Loucy (cell line): ENCODE data around the gene KDM7A.

Source experiments
- H2AFZ ChIP-seq: fragments of 200-600 bp; sonication (generic); 2 replicates; pipeline ENCODE4 v1.6.0; 2016; ENCODE audit warnings: antibody characterized with exemption, mild to moderate bottlenecking, low read length, moderate library complexity
- H3F3A ChIP-seq: fragments of 200-600 bp; 2 replicates; pipeline ENCODE4 v1.6.0; 2016; ENCODE audit warnings: antibody characterized with exemption, low read depth, mild to moderate bottlenecking
- H3K27me3 ChIP-seq: fragments of 200-600 bp; sonication (generic); 2 replicates; pipeline ENCODE4 v1.6.1; 2014; ENCODE audit warnings: low read length, mild to moderate bottlenecking; ENCODE audit not compliant: insufficient read depth, poor library complexity, severe bottlenecking
- H3K36me3 ChIP-seq: fragments of 200-600 bp; sonication (generic); 2 replicates; pipeline ENCODE4 v1.6.1; 2016; ENCODE audit warnings: low read length; ENCODE audit not compliant: insufficient read depth
- H3K4me1 ChIP-seq: fragments of 200-600 bp; sonication (generic); 2 replicates; pipeline ENCODE4 v1.5.1; 2014; ENCODE audit warnings: low read length, mild to moderate bottlenecking; ENCODE audit not compliant: insufficient read depth, poor library complexity, severe bottlenecking
- H3K4me2 ChIP-seq: fragments of 200-600 bp; sonication (generic); 2 replicates; pipeline ENCODE4 v1.6.0; 2014; ENCODE audit warnings: antibody characterized with exemption, low read length, low read depth, mild to moderate bottlenecking; ENCODE audit not compliant: poor library complexity, severe bottlenecking
- H3K4me3 ChIP-seq: fragments of 200-600 bp; sonication (generic); 2 replicates; pipeline ENCODE4 v1.5.1; 2014; ENCODE audit warnings: low read length, mild to moderate bottlenecking, mixed read lengths; ENCODE audit not compliant: poor library complexity, severe bottlenecking
- H3K79me2 ChIP-seq: fragments of 200-600 bp; sonication (generic); 2 replicates; pipeline ENCODE4 v1.6.1; 2014; ENCODE audit warnings: low read length; ENCODE audit not compliant: insufficient read depth
- H3K9ac ChIP-seq: fragments of 200-600 bp; sonication (generic); 2 replicates; pipeline ENCODE4 v1.6.0; 2014; ENCODE audit warnings: mild to moderate bottlenecking, low read depth, low read length, moderate library complexity; ENCODE audit not compliant: poor library complexity, severe bottlenecking
- H3K9me2 ChIP-seq: fragments of 200-600 bp; sonication (generic); replicated peaks from 2 replicates; pipeline ENCODE4 v1.6.1; 2016; ENCODE audit warnings: low read depth, low read length, mixed read lengths
- H3K9me3 ChIP-seq: fragments of 200-600 bp; sonication (generic); 2 replicates; pipeline ENCODE4 v1.6.1; 2014; ENCODE audit warnings: mild to moderate bottlenecking, antibody characterized with exemption, low read length, low read depth; ENCODE audit not compliant: insufficient read depth
- H4K20me1 ChIP-seq: fragments of 200-600 bp; sonication (generic); 2 replicates; pipeline ENCODE4 v1.6.0; 2014; ENCODE audit warnings: antibody characterized with exemption, low read length, mild to moderate bottlenecking; ENCODE audit not compliant: insufficient read depth, poor library complexity, severe bottlenecking
- CTCF ChIP-seq: fragments of 200-600 bp; sonication (generic); conservative IDR thresholded peaks from 2 replicates; pipeline ENCODE4 v1.5.1; 2014; ENCODE audit warnings: mild to moderate bottlenecking, antibody characterized with exemption, low read length
- EZH2phosphoT487 ChIP-seq: fragments of 200-600 bp; IDR thresholded peaks from 2 replicates; pipeline ENCODE4 v1.6.1; 2018; ENCODE audit warnings: antibody characterized with exemption, mild to moderate bottlenecking, moderate library complexity, borderline replicate concordance

The KDM7A gene

GRCh38 chr7:140074780-140075179 is 102.0 kb downstream of the KDM7A start:
- Histone ChIP-seq H3K9me2 (no peaks in the 10 kb centered on the region), H4K20me1 (no peaks in the 10 kb centered on the region), H3K4me3 (no peak overlapping the region), H3F3A (no peaks in the 10 kb centered on the region), H2AFZ (no peak overlapping the region), H3K9me3 (no peaks in the 10 kb centered on the region), H3K4me1 (peaks cover 7% of the 10 kb centered on the region), H3K36me3 (no peaks in the 10 kb centered on the region), H3K79me2 (no peaks in the 10 kb centered on the region), H3K4me2 (no peak overlapping the region), H3K27me3 (no peaks in the 10 kb centered on the region), H3K9ac (no peak overlapping the region)
- TF ChIP-seq EZH2phosphoT487 (no peak), CTCF (no peak)

DNA sequence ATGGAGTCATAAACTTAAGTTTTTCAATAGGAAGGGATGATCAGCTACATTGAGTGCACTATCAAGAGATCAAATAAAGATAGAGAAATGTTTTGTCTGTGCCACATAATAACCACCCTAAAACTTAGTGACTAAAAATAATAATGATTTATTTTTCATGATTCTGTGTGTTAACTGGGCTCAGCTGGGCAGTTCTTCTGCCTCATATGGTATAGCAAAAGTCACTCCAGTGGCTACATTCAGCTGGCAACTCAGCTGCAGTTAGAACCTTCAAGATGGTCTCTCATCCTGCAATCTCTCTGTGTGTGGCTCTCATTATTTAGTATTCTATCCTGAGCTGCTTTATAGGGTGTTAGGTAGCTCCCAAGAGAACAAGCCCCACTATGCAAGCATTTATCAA is 106.2 kb downstream of the KDM7A start:
- Histone ChIP-seq H3F3A (no peaks in the 10 kb centered on the region), H3K9me2 (no peaks in the 10 kb centered on the region), H3K27me3 (no peaks in the 10 kb centered on the region), H3K79me2 (no peaks in the 10 kb centered on the region), H3K9ac (no peak overlapping the region), H4K20me1 (no peaks in the 10 kb centered on the region), H3K4me3 (no peak overlapping the region), H3K36me3 (no peaks in the 10 kb centered on the region), H2AFZ (0 out of 2 replicates have a peak overlapping the region, but pooled peaks have one; percentile 31), H3K4me2 (no peak overlapping the region), H3K9me3 (peaks cover 17% of the 10 kb centered on the region), H3K4me1 (peaks cover 13% of the 10 kb centered on the region)
- no peak for TF ChIP-seq CTCF
- no peak for TF ChIP-seq EZH2phosphoT487

DNA sequence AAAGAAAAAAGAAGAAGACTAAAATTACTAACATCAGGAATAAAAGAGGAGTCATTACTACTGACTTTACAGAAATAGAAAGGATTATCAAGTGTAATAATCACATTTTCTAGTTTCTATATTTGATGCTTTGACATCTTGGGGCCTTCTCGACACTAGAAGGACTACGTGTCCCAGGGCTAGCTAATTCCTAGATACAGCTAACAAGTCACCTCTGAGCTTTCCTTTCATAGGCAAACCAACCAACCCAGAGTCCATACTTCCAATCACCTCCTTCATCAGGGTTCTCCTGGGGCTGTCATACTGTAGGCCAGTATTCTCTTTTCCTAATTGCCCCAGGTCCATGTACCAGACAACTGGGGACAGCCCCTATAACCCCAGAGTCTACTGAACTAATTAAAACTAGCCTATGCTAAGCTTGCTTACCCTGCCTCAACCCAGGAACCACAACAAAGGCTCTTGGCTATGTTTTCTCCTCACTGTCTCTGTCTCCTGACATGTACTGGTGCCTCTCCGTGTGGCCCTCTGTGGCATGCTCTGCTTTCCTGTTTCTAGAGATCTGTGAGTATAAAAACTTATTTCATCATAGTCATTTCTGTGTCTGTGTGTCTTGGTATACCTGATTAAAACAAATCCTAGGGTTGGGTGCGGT is 107.4 kb downstream of the KDM7A start:
- Histone ChIP-seq H3F3A (no peaks in the 10 kb centered on the region), H3K4me2 (peak overlapping the region; percentile 33), H3K36me3 (no peaks in the 10 kb centered on the region), H2AFZ (no peak overlapping the region), H3K9me3 (peaks cover 17% of the 10 kb centered on the region), H3K27me3 (no peaks in the 10 kb centered on the region), H3K4me1 (peaks cover 13% of the 10 kb centered on the region), H3K79me2 (no peaks in the 10 kb centered on the region), H4K20me1 (no peaks in the 10 kb centered on the region), H3K9ac (no peak overlapping the region), H3K4me3 (no peak overlapping the region), H3K9me2 (no peaks in the 10 kb centered on the region)
- TF ChIP-seq EZH2phosphoT487, result no peak

DNA sequence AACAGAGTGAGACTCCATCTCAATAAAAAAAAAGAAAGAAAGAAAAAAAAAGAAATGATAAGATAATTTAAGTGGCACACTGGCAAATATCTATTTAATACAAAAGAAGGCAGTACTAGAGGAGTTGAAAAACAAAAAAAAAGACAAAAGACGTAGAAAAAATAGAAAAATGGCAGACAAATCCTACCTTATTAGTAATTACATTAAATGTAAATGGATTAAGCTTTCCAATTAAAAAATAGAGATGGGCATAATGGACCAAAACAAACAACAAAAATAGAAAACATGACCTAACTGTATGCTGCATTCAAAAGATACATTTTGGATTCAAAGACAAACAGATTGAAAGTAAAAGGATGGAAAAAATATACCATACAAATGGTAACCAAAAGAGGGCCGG is 108.8 kb downstream of the KDM7A start:
- no peaks in the 10 kb centered on the region for H3K27me3 ChIP-seq
- H3K4me1 ChIP-seq, result peaks cover 19% of the 10 kb centered on the region
- H3K4me3 ChIP-seq, result no peak overlapping the region
- H2AFZ ChIP-seq, result no peak overlapping the region
- no peak overlapping the region for H3K4me2 ChIP-seq
- H4K20me1 ChIP-seq, result no peaks in the 10 kb centered on the region
- no peak overlapping the region for H3K9ac ChIP-seq
- H3K9me3 ChIP-seq, result peaks cover 17% of the 10 kb centered on the region
- TF ChIP-seq EZH2phosphoT487, result no peak
- no peak for TF ChIP-seq CTCF
- no peaks in the 10 kb centered on the region for H3K36me3 ChIP-seq
- no peaks in the 10 kb centered on the region; the same call in 1 of the 2 replicates for H3K79me2 ChIP-seq
- no peaks in the 10 kb centered on the region for H3K9me2 ChIP-seq
- H3F3A ChIP-seq, result no peaks in the 10 kb centered on the region
